ENCODE results near the gene TULP4.
"Not testable (repeated sequence)": the region's sequence is repeated elsewhere in the genome, so short reads cannot be mapped to it uniquely, and the experiment has no call there.

Gene TULP4

DNA sequence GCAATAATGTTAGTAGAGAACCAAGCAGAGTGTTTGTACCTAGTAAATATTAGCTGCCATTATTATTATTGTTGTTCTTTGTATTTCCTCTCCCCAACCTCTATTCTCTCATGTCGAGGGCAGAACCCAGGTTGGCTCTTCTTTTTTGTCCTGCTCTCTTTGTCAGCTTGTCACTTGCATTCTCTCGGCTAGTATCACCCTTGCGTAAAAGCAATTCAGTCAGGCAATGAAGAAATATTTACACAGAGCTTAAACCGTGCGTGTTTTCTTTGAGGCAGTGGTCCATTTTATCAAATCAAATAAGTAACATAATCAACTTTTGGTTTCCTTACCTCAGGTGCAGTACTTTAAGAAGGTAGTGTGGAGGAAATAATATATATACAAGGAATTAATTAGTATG, 83.9 kb downstream of the TULP4 start:
- DNase-seq (ENCODE audit: low read depth) = no peak

DNA sequence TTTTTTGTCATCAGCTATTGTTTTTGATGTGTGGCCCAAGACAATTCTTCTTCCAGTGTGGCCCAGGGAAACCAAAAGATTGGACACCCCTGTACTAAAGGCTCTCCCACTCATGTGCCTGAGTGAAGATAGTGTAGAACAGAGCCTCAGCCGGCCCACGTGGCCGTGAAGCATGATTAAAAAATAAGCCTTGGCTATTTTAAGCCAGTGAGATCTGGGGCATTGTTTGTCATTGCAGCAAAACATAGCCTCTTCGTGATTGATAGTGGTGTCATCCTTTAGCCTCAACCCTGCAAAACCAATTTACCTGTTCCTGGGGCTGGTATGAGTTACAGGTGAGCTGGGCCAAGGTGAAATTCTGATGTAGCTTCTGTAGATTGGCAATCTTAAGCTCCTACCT, 85.3 kb downstream of the TULP4 start:
- TF ChIP-seq, protein P1, sequence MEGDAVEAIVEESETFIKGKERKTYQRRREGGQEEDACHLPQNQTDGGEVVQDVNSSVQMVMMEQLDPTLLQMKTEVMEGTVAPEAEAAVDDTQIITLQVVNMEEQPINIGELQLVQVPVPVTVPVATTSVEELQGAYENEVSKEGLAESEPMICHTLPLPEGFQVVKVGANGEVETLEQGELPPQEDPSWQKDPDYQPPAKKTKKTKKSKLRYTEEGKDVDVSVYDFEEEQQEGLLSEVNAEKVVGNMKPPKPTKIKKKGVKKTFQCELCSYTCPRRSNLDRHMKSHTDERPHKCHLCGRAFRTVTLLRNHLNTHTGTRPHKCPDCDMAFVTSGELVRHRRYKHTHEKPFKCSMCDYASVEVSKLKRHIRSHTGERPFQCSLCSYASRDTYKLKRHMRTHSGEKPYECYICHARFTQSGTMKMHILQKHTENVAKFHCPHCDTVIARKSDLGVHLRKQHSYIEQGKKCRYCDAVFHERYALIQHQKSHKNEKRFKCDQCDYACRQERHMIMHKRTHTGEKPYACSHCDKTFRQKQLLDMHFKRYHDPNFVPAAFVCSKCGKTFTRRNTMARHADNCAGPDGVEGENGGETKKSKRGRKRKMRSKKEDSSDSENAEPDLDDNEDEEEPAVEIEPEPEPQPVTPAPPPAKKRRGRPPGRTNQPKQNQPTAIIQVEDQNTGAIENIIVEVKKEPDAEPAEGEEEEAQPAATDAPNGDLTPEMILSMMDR (IDR thresholded peaks at IDR 0.05; ENCODE audit: control insufficient read depth, extremely low read depth, insufficient read depth) = no peak
- DNase-seq (ENCODE audit: low read depth) = no peak
- H3K4me3 ChIP-seq (ENCODE audit: low read depth, low read length) = no peak overlapping the region

More for the DNA sequence above, 83.9 kb downstream of the TULP4 start:
- H3K4me3 ChIP-seq (ENCODE audit: low read depth, low read length) = no peak overlapping the region
- TF ChIP-seq, protein P1 (IDR thresholded peaks at IDR 0.05; ENCODE audit: control insufficient read depth, extremely low read depth, insufficient read depth) = no peak

DNA sequence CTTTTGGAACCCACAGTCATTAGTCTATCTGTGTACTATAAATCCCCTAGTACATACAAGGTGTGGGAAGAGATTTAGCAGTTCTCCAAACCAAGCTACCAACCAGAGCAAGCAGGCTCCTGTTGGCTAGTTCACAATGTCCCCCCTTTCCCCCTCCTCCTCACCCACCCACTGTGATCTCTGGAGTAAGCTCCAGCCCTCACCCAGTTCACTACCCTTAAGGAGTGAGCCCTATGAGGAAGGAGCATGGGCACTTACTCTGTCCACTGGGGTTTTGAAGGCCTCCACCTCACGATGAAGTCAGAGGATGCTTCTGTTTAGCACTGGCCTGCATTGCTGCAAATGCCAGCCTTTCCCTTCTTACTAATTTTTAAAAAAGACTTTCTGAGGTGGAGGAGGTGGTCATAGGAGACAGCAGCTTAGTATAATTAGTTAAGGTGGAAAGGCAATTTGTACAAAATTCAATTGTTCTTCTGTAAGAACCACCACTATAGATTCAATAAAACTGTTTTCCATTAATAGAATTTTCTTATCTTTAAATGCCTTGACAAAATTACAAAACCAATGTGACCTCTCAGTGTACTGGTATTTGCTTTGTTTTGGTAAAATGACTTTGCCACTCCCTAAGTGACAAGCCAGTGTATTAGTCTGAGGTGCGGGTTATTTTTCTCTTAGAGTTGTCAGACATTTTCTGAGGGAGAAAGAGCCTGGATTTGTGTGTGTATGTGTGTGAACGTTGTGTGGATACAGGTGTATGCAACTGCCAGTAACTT, 86.2 kb downstream of the TULP4 start:
- H3K4me3 ChIP-seq (ENCODE audit: low read depth, low read length) = no peak overlapping the region
- TF ChIP-seq, protein P1 (IDR thresholded peaks at IDR 0.05; ENCODE audit: control insufficient read depth, extremely low read depth, insufficient read depth) = no peak
- DNase-seq (ENCODE audit: low read depth) = no peak

DNA sequence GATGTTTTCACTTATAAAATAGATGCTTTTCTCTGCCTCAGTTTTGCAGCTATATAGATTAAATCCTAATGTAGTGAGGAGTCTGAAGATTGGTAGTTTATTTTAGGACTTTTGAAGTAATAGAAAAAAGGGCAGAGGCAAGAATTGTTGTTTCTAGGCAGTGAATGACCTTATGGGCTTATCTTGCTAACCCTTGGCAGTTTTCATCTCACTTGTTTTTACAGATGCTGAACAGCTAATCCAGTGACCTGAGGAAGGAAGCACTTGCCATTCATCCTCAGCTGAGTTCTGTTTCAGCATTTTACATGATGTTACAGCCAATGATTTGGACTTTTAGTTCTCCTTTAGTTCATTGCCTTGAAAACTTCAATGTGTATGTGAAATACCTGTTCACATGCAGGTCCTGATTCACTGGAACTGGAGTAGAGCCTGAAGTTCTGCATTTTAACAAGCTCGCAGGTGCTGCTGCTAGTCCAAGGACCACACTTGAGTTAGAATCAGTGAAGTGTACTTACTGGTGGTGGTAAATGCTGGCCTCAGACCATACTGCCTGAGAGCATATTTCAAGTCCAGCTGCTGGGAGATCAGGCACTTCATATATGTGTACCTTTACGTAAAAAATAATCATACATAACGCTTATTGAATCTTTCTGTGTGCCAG, 86.9 kb downstream of the TULP4 start:
- H3K4me3 ChIP-seq (ENCODE audit: low read depth, low read length) = no peak overlapping the region
- DNase-seq (ENCODE audit: low read depth) = no peak
- TF ChIP-seq, protein P1 (IDR thresholded peaks at IDR 0.05; ENCODE audit: control insufficient read depth, extremely low read depth, insufficient read depth) = no peak

DNA sequence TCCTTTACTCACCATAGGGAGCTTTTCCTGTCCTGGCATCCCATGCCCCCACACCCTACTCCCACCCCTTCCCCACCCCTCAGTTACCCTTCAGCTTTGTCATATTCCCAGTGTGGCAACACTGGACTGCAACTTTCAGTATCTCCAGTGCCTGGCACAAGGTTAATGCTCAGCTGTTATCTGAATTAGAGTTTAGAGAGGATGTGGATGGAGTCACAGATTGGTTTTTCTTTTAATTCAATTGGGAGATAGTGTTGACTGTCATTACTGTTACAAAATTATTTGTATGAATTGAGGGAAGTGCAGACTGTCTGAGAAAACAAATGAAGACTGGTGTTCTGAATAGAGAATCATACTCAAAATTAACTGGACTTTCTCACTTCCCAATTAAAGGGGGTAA, 89.9 kb downstream of the TULP4 start:
- no peak for DNase-seq (ENCODE audit: low read depth)
- TF ChIP-seq, protein P1 (IDR thresholded peaks at IDR 0.05; ENCODE audit: control insufficient read depth, extremely low read depth, insufficient read depth) = no peak
- H3K4me3 ChIP-seq (ENCODE audit: low read depth, low read length) = no peak overlapping the region

DNA sequence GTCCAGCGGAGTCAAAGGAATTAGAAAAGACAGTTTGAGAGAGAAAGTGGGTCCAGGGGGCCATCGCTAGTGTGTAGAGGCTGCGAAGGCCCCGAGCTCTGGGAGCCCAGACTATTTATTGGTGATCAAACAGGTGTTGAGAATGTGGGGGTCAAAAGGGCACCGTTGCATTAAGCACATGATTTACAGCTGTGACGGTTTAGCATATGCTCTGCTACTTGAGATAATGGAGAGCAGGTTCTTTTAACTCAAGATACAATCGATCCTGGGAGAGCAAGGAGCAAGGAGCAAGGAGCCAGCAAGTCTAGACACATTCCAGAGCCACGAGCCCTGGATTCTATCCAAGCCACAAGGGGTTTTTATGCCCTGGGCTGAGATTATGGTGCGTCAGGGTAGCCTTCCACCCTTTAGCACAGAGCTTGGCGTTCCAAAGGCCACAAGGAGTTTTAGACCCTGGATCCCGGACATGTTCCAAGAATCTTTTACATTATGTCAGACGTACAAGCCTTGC, 93.1 kb downstream of the TULP4 start:
- H3K4me3 ChIP-seq (ENCODE audit: low read depth, low read length); DNase-seq (ENCODE audit: low read depth): not testable (repeated sequence)

DNA sequence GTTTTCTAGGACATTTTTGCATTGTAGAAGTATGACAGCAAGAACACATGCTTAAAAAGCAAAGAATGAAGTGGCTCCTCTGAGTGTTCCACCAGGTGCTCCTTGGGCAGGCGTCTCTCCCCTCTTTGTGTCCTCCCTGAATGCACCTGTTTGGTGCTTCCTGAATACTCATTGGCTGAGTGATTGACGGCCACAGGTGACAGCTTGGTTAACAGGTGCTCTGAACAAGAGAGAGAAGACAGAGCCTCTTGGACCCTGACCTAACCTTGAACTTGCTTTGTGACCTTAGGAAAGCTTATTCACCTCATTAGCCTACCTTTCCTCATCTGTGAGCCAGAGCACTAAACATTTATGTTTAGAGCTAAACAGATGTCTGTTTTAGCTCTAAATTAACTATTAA, 93.7 kb downstream of the TULP4 start:
- TF ChIP-seq, protein P1 (IDR thresholded peaks at IDR 0.05; ENCODE audit: control insufficient read depth, extremely low read depth, insufficient read depth) = no peak
- no peak overlapping the region for H3K4me3 ChIP-seq (ENCODE audit: low read depth, low read length)
- DNase-seq (ENCODE audit: low read depth) = no peak
